CD4-positive, alpha-beta T cell treated with Interferon alpha-2 for 1 hour (primary cell): ENCODE results near the gene MAPK12.

Experiments used
- DNase-seq, 2 donors: peaks; one replicate each; pipeline ENCODE4 v3.0.0-alpha.2; 2020 to 2022

Gene MAPK12

DNA sequence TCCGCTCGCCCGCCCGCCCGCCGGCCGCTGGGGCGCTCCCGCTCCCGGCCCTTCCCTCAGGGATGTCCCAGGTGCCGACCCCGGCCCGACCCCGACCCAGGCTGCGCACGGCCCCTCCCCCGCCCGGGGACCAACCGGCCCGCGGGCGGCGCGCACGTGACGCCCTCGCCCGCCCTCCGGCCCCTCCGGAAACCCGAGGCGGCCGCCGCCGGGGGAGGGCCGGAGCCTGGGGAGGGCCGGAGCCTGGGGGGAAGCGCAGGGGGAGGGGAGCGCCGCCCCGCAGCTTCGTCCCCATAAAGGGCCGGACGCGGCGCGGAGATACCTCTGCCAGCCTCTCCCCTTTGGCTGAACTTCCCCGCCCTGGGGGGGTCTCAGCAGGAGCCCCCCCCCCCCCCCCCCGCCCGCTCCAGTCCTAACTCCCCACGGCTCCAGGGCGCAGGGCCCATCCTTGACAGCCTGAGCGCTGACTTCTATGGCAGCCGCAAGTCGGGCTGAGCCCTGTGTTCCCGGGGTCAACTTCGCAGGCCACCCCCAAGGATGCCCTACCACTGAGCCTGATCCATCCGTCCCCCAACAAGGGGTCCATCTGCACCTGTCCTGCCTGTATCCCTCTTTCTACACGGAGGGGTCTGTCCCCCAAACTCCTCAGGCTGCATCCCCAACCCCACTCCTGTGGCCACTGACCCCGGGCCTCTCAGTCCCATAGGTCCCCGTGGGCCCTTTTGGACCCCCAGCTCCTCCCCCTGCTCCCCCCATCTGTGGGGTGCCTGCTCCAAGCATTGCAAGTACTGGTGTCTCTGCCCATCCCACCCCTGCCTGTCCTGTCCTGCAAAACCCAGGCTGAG lies at the start of gene MAPK12:
Gene MAPK12, minus strand, starts transcription at position 69 of the 845 bp plus-strand sequence. CDS start 174 bp downstream, outside the sequence.
- DNase-seq = no peak

DNA sequence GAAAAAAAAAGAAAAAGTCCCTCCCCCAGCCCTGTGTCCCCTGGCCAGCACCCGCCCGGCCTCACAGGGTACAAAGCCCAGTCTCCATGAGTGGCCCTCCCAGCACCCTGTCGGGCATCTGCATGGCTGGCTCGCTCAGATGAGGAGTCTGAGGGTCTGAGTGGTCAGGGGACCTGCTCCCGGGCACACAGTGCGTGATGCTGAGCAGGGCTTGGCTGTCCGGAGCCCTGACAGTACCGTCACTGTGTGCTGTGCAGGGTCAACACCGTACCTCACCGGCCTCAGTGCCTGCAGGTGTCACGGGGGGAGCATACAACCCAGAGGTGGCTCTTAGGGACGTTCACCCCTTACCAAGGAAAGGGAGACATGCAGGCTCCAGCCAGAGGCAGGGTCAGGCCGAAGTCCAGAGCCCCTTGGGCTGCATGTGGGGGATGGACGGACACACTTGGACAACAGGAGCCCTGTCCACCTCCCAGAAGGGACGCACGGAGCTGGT lies 49.5 kb upstream of the MAPK12 start:
- no peak for DNase-seq

DNA sequence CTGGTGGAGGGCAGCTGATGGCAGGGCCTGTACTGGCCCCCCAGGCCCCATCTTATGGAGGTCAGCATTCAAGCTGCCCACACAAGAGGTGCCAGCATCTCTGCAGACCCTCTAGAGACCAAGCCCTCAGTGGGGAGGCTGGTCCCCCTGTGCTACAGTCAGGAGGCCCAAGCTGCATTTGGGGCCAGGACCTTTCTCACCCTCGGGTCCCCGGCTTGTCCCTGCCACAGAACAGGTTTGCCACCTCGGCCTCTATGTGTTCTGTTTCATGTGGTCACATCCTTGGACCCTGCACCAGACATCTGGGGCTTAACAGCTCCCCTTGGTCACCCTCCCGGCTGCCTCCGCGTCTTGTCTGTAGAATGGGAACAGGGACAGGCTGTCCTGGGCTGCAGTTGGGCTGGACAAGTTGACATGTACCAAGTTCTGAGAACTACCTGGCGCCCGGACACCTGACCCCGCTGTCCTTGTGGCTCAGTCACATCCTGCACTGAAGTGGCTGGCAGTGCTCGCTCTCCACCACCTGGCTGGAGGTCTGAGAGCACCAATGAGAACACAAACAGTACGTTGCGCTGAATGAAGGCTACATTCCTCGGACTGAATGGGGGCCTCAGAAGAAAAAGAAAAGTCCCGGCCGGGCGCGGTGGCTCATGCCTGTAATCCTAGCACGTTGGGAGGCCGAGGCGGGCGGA lies 48.7 kb upstream of the MAPK12 start:
- no peak for DNase-seq

GRCh38 chr22:50309601-50309991 lies 48.1 kb upstream of the MAPK12 start:
- no peak for DNase-seq

DNA sequence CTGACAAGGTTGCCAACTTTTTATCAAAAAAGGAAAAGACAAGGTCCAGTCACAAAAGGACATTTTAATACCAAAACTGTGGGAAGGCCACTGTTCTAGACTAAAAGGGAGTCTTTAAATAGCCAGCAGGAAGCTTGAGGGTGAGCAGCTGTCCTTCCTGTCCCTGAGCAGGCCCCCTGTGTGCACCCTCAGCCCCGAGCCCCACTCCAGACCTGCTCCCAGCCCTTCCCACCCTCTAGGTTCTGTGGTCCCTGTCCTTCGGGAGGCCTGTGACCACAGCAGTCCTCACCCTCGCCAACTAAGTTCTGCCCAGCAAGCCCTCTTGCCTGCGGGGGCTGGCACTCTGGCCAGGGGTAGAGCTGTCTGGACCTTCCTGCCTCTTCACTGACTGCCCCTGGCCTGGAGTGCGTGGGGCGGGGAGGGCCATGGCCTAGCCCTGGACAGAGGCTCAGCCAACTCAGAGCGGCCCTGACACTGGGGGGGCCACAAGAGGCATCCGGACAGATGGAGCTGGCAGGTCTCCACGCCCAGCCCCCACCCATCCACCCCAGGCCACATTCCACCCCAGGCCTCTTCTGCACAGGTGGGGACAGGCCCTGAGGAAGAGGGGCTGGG lies 47.6 kb upstream of the MAPK12 start:
- DNase-seq = no peak

DNA sequence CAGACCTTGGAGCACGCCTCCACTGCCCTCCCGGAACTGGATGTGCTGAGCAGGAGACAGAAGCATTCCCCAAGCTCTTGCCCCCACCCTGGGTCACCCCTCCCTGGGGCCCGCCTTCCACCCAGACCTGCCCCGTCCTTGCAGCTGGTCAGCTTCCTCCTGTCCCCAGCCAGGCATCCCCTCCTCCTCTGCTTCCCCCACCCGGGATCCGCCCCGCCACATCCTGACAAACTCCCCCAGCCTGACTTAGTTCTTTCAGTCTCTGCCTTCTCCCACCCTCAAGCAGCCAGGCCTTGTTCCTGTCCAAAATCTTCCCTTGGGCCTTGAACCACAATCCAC lies 47.1 kb upstream of the MAPK12 start:
- peak in 1 of 2 donors; percentile 41 for DNase-seq

DNA sequence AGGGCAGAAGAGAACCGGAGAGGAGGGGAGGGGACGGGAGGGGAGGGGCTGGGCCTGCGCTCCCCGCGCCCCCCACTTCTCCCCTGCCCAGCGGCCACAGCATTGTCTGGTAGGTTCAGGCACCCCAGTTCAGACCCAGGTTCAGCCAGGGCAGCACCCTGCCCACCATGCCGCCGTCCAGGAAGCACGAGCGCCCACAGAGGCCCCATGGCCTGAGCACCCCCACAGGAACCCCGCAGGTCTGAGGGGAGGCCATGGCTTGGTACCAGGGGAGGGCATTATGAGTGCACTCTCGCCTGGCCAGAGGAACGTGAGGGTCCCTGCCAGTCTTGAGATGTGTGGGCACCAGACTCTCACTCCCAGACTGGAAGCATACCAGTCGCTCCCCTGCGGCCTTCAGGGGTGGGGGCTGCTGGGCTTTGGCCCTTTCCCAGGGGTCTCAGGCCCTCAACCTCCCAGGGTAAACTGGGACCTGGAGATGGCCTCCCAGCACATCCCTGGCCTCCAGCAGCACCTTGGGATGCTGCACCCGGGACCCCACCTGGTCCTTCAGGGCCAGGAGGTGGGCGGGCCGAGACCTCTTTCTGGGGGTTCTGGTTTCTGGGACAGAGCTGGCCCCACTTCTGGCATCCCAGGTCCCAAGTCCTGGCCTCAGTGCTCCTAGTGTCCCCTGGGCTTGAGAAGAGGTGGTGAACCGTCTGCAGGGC lies 46.6 kb upstream of the MAPK12 start:
- no peak for DNase-seq

- DNase-seq = peak; percentile 41 to 50
These were observed 45.6 kb upstream of the MAPK12 start, which contains the start of gene PLXNB2 for GRCh38 chr22:50306753-50307749. Gene PLXNB2, minus strand, starts transcription at chr22:50307646. Its CDS starts 17,062 bp downstream, at chr22:50290584.

DNA sequence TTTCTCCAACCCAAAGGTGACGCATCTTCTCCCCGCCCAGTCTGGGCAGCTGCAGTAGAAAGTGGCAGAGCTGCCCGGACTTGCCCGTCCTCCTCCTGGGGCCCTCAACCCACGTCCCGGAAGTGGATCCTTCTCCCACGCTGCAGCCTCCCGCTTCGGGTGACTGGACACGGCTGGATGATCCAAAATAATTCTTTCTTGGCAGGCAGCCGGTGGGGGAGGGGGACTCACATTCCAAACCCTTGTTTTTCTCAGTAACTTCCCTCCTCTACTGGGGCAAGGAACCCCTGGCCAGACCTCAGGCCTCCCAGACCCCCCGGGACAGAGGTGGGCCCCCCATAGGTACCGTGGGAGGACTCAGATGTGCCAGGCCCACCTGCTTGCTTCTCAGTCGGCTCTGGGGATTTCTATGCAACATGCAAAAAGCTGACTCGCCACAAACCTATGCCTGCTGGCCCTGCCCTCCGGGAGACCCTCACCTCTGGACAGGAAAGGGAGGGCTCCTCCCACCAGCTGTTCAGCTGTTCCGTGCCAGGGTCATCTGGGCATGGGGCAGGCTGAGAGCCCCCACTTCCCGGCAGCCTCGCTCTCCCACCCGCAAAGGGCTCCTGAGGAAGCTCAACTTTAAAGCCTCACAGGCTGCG lies 44.6 kb upstream of the MAPK12 start:
- peak in 1 of 2 donors; percentile 45 for DNase-seq

DNA sequence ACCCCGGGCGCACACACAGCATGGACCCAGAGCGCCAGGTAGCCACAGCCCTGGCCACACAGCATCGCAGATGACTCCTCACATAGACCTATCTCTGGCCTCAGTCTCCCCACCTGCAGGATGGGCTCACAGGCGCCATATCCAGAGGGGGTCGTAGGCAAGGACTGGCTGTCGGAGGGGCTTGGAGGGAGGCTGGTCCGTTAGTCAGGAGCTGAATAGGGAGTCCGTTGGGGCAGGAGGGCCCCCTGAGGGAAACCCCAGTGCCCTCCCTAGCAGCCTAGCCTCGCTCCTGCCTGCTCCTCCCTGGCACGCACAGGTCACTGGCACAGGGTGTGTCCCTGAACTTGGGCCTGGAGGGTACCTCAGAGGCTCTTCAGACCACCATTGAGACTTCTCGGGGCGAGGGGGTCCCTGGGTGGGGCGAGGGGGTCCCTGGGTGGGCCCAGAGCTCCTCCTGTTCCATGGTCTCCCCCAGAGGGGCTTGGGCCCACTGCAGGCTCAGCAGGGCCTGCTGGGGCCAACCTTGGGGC lies 44.0 kb upstream of the MAPK12 start:
- DNase-seq = no peak

GRCh38 chr22:50304528-50305392 lies 43.3 kb upstream of the MAPK12 start:
- peak in 1 of 2 donors; percentile 50 for DNase-seq

- peak in 1 of 2 donors; percentile 53 for DNase-seq
These were observed 42.5 kb upstream of the MAPK12 start for GRCh38 chr22:50303848-50304527.

- DNase-seq = no peak
These were observed 42.0 kb upstream of the MAPK12 start for GRCh38 chr22:50303515-50303847.

DNA sequence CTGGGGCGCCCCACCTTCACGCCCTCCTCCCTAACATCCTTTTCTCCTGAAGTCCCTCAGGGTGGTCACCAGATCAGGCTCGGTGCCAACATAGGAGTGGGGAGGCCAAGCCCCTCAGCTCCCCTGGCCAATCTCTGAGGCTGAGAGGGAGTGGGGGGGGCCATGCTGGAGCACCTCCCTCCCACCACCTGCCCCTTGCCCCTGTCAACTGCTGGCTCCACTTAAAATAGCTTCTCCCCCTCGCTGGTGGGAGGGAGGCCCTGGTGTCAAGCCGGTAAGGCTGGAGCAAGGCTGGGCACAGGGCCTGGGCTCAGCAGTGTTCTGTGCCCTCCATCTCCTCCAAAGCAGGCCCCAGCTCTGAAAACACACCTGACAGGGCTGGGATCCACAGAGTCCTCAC lies 41.1 kb upstream of the MAPK12 start:
- DNase-seq = no peak

- DNase-seq = peak in 1 of 2 donors; percentile 14
These were observed 40.6 kb upstream of the MAPK12 start for GRCh38 chr22:50302041-50302541.

DNA sequence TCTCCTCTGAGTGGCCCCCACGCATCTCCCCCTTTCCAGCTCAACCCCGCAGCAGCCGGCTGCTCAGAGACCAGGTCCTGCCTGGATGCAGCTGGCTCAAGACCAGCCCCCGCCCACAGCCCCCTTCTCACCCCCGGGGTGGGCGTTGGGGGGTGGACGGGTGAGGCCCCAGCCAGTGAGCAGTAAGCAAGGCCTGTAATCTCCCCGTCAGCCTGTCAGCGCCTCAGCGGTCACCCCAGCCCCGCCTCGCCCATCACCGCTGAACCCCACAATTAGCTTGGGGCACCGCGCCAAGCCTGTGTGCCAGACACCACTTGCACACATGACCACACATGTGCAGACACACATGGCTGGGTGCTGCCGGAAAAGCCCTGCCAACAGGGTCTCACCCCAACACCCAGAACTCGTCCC lies 40.1 kb upstream of the MAPK12 start:
- peak in 1 of 2 donors; percentile 14 for DNase-seq

GRCh38 chr22:50300620-50301257 lies 39.3 kb upstream of the MAPK12 start:
- no peak for DNase-seq
